Gastroesophageal sphincter (tissue), 4 donors: ENCODE results near the gene SMAD3. TPM values are rescaled to one million over a fixed set of nuclear protein-coding genes. Genes with fewer than 3 reads are reported as not detected.
"Not testable (repeated sequence)": the region's sequence is repeated elsewhere in the genome, so short reads cannot be mapped to it uniquely, and the experiment has no call there.

ENCODE experiments used
- ATAC-seq: fragments of 150-250 bp; one replicate; pipeline ENCODE4 v1.9.1; 2016; ENCODE audit warnings: mild to moderate bottlenecking, moderate library complexity
- H3K27ac ChIP-seq, 4 donors: fragments of 200-600 bp; sonication (generic) in 3 of 4; 1 replicate in 3 of 4; 2 replicates in 1 of 4; pipeline ENCODE4 v1.5.1; 2016 to 2019
- H3K27me3 ChIP-seq: fragments of 200-600 bp; sonication (generic); one replicate; pipeline ENCODE4 v1.5.1; 2019
- H3K36me3 ChIP-seq, 2 donors: fragments of 200-600 bp; sonication (generic); one replicate each; pipeline ENCODE4 v1.5.1; 2019; ENCODE audit warnings: control low read depth in 1 of 2
- H3K4me1 ChIP-seq, 3 donors: fragments of 200-600 bp; sonication (generic); 1 replicate in 2 of 3; 2 replicates in 1 of 3; pipeline ENCODE4 v1.5.1; 2016 to 2019; ENCODE audit warnings: control low read depth in 2 of 3
- H3K4me3 ChIP-seq, 2 donors: fragments of 200-600 bp; sonication (generic); one replicate each; pipeline ENCODE4 v1.5.1; 2019; ENCODE audit warnings: mild to moderate bottlenecking in 1 of 2, moderate library complexity in 1 of 2
- H3K9me3 ChIP-seq, 3 donors: fragments of 200-600 bp; sonication (generic); one replicate each; pipeline ENCODE4 v1.5.1; 2017 to 2019; ENCODE audit warnings: control low read depth in 2 of 3
- CTCF ChIP-seq, 4 experiments: fragments of 200-600 bp in 2 of 4; fragments of 450-650 bp in 2 of 4; sonication (generic) in 1 of 4; IDR thresholded peaks; one replicate each; pipeline ENCODE4 v1.5.1; 2017 to 2019; ENCODE audit warnings: antibody characterized with exemption in 4 of 4, mild to moderate bottlenecking in 2 of 4, moderate library complexity in 2 of 4
- EP300 ChIP-seq: sonication (generic); formaldehyde crosslinking; IDR thresholded peaks from one replicate; pipeline ENCODE4 v1.6.1; 2017; ENCODE audit warnings: antibody characterized with exemption, mild to moderate bottlenecking
- POLR2A ChIP-seq, 2 donors: fragments of 450-650 bp; IDR thresholded peaks; one replicate each; pipeline ENCODE4 v1.6.1; 2017; ENCODE audit warnings: antibody characterized with exemption in 2 of 2, mild to moderate bottlenecking in 2 of 2, moderate library complexity in 1 of 2
- POLR2AphosphoS5 ChIP-seq: sonication (generic); formaldehyde crosslinking; IDR thresholded peaks from one replicate; pipeline ENCODE4 v1.6.1; 2017; ENCODE audit warnings: antibody characterized with exemption
- whole genome bisulfite sequencing, 2 donors: methylation state at CpG; one replicate each; pipeline ENCODE4 v1.1.5; 2018; ENCODE audit warnings: low coverage in 1 of 2; 5-methylcytosine and 5-hydroxymethylcytosine counted together
- total RNA-seq, 4 donors: library from RNA; depleted of rRNA; stranded (reverse); fragments of >200 nt; gene quantifications; one replicate each; pipeline ENCODE4 v1.1.0, GENCODE V29; 2016

The SMAD3 gene
- total RNA-seq, 4 donors from 2014 or later, result 19.8 to 30.6 (median 25.9) TPM

GRCh38 chr15:67019884-67020520 is 45.4 kb upstream of the SMAD3 start:
- no peak for ATAC-seq
- Histone ChIP-seq H3K9me3 (no peaks in the 10 kb centered on the region), H3K4me3 (no peak overlapping the region), H3K36me3 (no peaks in the 10 kb centered on the region), H3K4me1 (peaks cover 9 to 19% (median 12%) of the 10 kb centered on the region in 3 donors), H3K27ac (no peak overlapping the region), H3K27me3 (no peaks in the 10 kb centered on the region)
- 63 to 64% methylated on average over 3 to 5 of the region's 5 CpGs for WGBS, 2 donors
- TF ChIP-seq EP300 (no peak), CTCF (IDR thresholded peaks at IDR 0.05) (no peak), POLR2A (IDR thresholded peaks at IDR 0.05) (no peak), POLR2AphosphoS5 (no peak)

GRCh38 chr15:67020668-67021067 is 44.7 kb upstream of the SMAD3 start:
- not testable (repeated sequence) for H3K9me3 ChIP-seq, ATAC-seq, H3K4me3 ChIP-seq, H3K36me3 ChIP-seq, H3K27me3 ChIP-seq, H3K27ac ChIP-seq
- WGBS, 2 donors, result no CpG with 5 or more reads among the region's 2 CpGs
- H3K4me1 ChIP-seq, result peaks cover 14 to 25% (median 19%) of the 10 kb centered on the region in 3 donors

DNA sequence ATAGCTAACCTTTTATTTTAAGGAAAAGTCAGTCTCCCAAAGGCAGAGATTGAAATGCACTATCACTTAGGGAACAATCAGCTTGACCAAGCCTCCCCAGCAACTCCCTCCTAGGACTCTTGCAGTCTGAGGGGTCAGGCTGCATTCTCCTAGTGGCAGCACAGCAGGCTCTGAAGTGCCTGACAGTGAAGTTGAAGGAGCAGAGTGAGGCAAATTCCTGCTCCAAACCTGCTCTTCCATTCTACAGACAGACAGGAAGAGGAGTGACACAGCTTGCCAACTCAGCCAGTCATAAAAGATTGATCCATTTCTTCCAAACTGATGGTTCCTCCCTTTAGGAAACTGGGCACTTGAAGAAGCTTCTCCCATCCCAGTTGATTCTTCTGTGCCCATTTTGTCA is 43.9 kb upstream of the SMAD3 start:
- H3K4me3 ChIP-seq, result no peak overlapping the region
- peaks cover 20 to 33% (median 25%) of the 10 kb centered on the region in 3 donors for H3K4me1 ChIP-seq
- H3K9me3 ChIP-seq, result no peaks in the 10 kb centered on the region
- H3K27me3 ChIP-seq, result no peaks in the 10 kb centered on the region
- no peak overlapping the region for H3K27ac ChIP-seq
- H3K36me3 ChIP-seq, result no peaks in the 10 kb centered on the region
- no peak for ATAC-seq
- no peak for TF ChIP-seq POLR2A (IDR thresholded peaks at IDR 0.05)
- TF ChIP-seq CTCF (IDR thresholded peaks at IDR 0.05), result no peak
- TF ChIP-seq POLR2AphosphoS5, result no peak
- no peak for TF ChIP-seq EP300

DNA sequence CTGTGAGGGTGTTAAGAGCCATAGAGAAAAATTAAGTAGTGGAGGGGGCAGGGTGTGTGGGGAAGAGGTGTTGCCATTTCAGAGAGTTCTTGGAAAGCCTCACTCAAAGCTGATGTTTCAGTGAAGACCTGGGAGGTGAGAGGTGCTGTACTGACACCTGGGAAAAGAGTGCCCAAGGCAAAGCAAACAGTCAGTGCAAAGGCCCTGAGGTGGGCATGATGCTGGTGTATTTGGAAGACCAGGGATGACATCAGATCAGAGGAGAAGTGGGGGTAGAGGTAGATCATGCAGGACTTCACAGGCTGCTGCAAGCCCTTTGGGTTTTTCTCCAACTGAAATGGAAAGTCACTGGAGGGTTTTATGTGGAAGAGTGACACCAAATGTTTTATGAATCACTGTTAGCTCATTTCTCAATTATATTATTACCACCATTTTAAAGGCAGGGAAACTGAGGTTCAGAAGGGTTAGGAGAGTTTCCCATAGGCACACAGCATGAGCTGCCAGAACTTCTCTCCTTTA is 42.8 kb upstream of the SMAD3 start:
- no peaks in the 10 kb centered on the region for H3K36me3 ChIP-seq
- no peak for ATAC-seq
- H3K9me3 ChIP-seq, result no peaks in the 10 kb centered on the region
- H3K27ac ChIP-seq, result no peak overlapping the region
- H3K4me3 ChIP-seq, result no peak overlapping the region
- no peaks in the 10 kb centered on the region for H3K27me3 ChIP-seq
- no peak for TF ChIP-seq CTCF (IDR thresholded peaks at IDR 0.05)
- no peak for TF ChIP-seq POLR2A (IDR thresholded peaks at IDR 0.05)
- no peak for TF ChIP-seq EP300
- TF ChIP-seq POLR2AphosphoS5, result no peak
- peaks cover 20 to 40% (median 27%) of the 10 kb centered on the region in 3 donors for H3K4me1 ChIP-seq

GRCh38 chr15:67023517-67024313 is 41.7 kb upstream of the SMAD3 start:
- Histone ChIP-seq H3K9me3 (no peaks in the 10 kb centered on the region), H3K4me3 (no peak overlapping the region), H3K27ac (peak overlapping the region in 3 of 4 donors; percentile 73 to 78 (median 78)), H3K4me1 (peaks cover 20 to 40% (median 27%) of the 10 kb centered on the region in 3 donors), H3K27me3 (no peaks in the 10 kb centered on the region), H3K36me3 (no peaks in the 10 kb centered on the region)
- 100% methylated on average over 1 of the region's 7 CpGs; no CpG with 5 or more reads in 1 of the 2 donors for WGBS, 2 donors
- ATAC-seq, result peak; percentile 6
- no peak for TF ChIP-seq POLR2A (IDR thresholded peaks at IDR 0.05)
- no peak for TF ChIP-seq EP300
- no peak for TF ChIP-seq POLR2AphosphoS5
- TF ChIP-seq CTCF (IDR thresholded peaks at IDR 0.05), result no peak
